Panc1 (cell line): ENCODE measurements around the gene PAK2. TPM values are rescaled to one million over a fixed set of nuclear protein-coding genes. Genes with fewer than 3 reads are reported as not detected.

Experiments
- ATAC-seq: fragments of 200-7000 bp; cut with Tn5 transposase; 2 replicates; pipeline ENCODE4 v1.9.1; 2020; ENCODE audit warnings: mild to moderate bottlenecking, moderate library complexity
- BruUV-seq: library from RNA; stranded (reverse); fragments of 400-500 nt; replicated peaks from 2 replicates; lab custom pipeline; 2021; lab: Mats Ljungman, UMichigan
- CTCF ChIA-PET: fragments of 300-600 bp; sonication (Branson Sonifier 250); formaldehyde crosslinking; loops from one replicate; lab custom pipeline; 2022; ENCODE audit warnings: antibody characterized with exemption; lab: Charles Lee
- POLR2A ChIA-PET: fragments of 300-600 bp; sonication (Branson Sonifier 250); formaldehyde crosslinking; loops from one replicate; lab custom pipeline; 2022; ENCODE audit warnings: antibody characterized with exemption; lab: Charles Lee
- DNase-seq: peaks from one replicate; pipeline ENCODE4 v3.0.0-alpha.2; 2010; ENCODE audit warnings: low read depth, low spot score
- H3K27ac ChIP-seq: 2 replicates; pipeline ENCODE4 v1.5.1; 2011; ENCODE audit warnings: mild to moderate bottlenecking, low read length, inconsistent platforms
- H3K27me3 ChIP-seq: fragments of 200-500 bp; sonication (Bioruptor generic); 2 replicates; pipeline ENCODE4 v1.6.0; 2014; ENCODE audit warnings: low read length, inconsistent platforms; ENCODE audit not compliant: control insufficient read depth, insufficient read depth
- H3K36me3 ChIP-seq: fragments of 200-500 bp; sonication (Bioruptor generic); 2 replicates; pipeline ENCODE4 v1.5.1; 2014; ENCODE audit warnings: inconsistent platforms, mild to moderate bottlenecking, low read length, moderate library complexity; ENCODE audit not compliant: control insufficient read depth, insufficient read depth
- H3K4me1 ChIP-seq: 2 replicates; pipeline ENCODE4 v1.5.1; 2011; ENCODE audit warnings: inconsistent platforms, mild to moderate bottlenecking, low read length, moderate library complexity; ENCODE audit not compliant: control insufficient read depth, insufficient read depth
- H3K4me3 ChIP-seq, 2 experiments: 2 replicates each; pipeline ENCODE4 v1.5.1; 2011 to 2012; ENCODE audit warnings: low read depth in 2 of 2, low read length in 2 of 2, mild to moderate bottlenecking in 2 of 2, inconsistent platforms in 1 of 2, moderate library complexity in 1 of 2
- H3K9me3 ChIP-seq: fragments of 200-500 bp; sonication (Bioruptor generic); 2 replicates; pipeline ENCODE4 v1.5.1; 2014; ENCODE audit warnings: low read depth, mild to moderate bottlenecking, inconsistent platforms, low read length, moderate library complexity; ENCODE audit not compliant: control insufficient read depth, insufficient read depth
- CTCF ChIP-seq: fragments of 450-650 bp; IDR thresholded peaks from 2 replicates; pipeline ENCODE4 v1.5.1; 2017; ENCODE audit warnings: mild to moderate bottlenecking
- POLR2AphosphoS5 ChIP-seq: IDR thresholded peaks from 2 replicates; pipeline ENCODE4 v1.6.1; 2012; ENCODE audit warnings: mild to moderate bottlenecking, low read depth, low read length, moderate library complexity
- REST ChIP-seq, 2 experiments: IDR thresholded peaks; 2 replicates each; pipeline ENCODE4 v1.6.1; 2011 to 2012; ENCODE audit warnings: low read depth in 2 of 2, control low read depth in 1 of 2, low read length in 1 of 2, mild to moderate bottlenecking in 1 of 2, moderate library complexity in 1 of 2; ENCODE audit not compliant: insufficient read depth in 1 of 2
- SIN3A ChIP-seq: IDR thresholded peaks from 2 replicates; pipeline ENCODE4 v1.6.1; 2012; ENCODE audit warnings: low read depth, mild to moderate bottlenecking, low read length, moderate library complexity, borderline replicate concordance; ENCODE audit not compliant: insufficient read depth
- TCF7L2 ChIP-seq: IDR thresholded peaks from 2 replicates; pipeline ENCODE4 v1.6.1; 2011; ENCODE audit warnings: mild to moderate bottlenecking, low read depth, low read length, inconsistent platforms
- in situ Hi-C: cut with HindIII; loops from 2 replicates; pipeline ENCODE4 v1.10.0; 2016; ENCODE audit warnings: low sequenced_read_pairs, low pct_unique_long_range_greater_than_20kb
- intact Hi-C: fragments of 100-400 bp; cut with micrococcal nuclease; formaldehyde crosslinking; loops from one replicate; pipeline ENCODE4 v1.10.0; 2022; ENCODE audit not compliant: unreplicated experiment
- total RNA-seq: library from RNA; stranded (reverse); gene quantifications from one replicate; pipeline ENCODE4 v1.2.1, GENCODE V29; 2021; ENCODE audit not compliant: unreplicated experiment

Gene PAK2
- total RNA-seq, 1 experiment from 2014 or later, result 185 TPM

- Histone ChIP-seq H3K9me3 (no peaks in the 10 kb centered on the region), H3K36me3 (peaks cover 27% of the 10 kb centered on the region), H3K27ac (no peak overlapping the region), H3K4me1 (no peaks in the 10 kb centered on the region; the same call in 1 of the 2 replicates), H3K27me3 (no peaks in the 10 kb centered on the region), H3K4me3 (no peak overlapping the region)
- POLR2A ChIA-PET, result no interaction called here
- DNase-seq (no peak), ATAC-seq (no peak)
- intact Hi-C loops, result no loop called here
- BruUV-seq, result TSS peak; percentile 35
- in situ Hi-C loops, result no loop called here
- CTCF ChIA-PET, result no interaction called here
- TF ChIP-seq POLR2AphosphoS5 (no peak), TCF7L2 (no peak), REST (IDR thresholded peaks at IDR 0.05; ENCODE audit: insufficient read depth in 1 of 2, low read depth in 2 of 2, low read length in 1 of 2) (no peak), CTCF (no peak), SIN3A (no peak)
These were observed 73.2 kb downstream of the PAK2 start for GRCh38 chr3:196812853-196813252.

DNA sequence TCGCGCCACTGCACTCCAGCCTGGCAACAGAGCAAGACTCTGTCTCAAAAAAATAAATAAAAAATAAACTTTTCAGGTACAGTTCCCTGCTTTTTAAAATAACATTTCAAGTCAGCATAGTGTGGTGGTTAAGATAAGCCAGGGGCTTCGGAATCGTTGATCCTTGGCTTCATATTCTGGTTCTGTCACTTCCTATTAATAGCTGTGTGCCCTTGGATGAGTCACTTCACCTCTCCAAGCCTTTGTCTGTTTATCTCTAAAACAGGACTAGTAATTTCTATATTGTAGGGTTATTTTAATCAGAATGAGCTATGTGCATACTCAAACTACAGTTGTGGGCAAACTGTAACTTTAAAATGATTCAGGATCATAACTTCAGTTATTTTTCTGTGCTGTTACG lies 74.2 kb downstream of the PAK2 start:
- TF ChIP-seq SIN3A, result no peak
- TF ChIP-seq REST (IDR thresholded peaks at IDR 0.05; ENCODE audit: insufficient read depth in 1 of 2, low read depth in 2 of 2, low read length in 1 of 2), result no peak
- no peak for TF ChIP-seq TCF7L2
- TF ChIP-seq POLR2AphosphoS5, result no peak
- TF ChIP-seq CTCF, result no peak
- ChIA-PET CTCF (no interaction called here), POLR2A (no interaction called here)
- DNase-seq (no peak), ATAC-seq (no peak)
- intact Hi-C loops (no loop called here), in situ Hi-C loops (no loop called here)
- H3K9me3 ChIP-seq, result no peaks in the 10 kb centered on the region
- H3K4me3 ChIP-seq, result no peak overlapping the region
- no TSS peak for BruUV-seq
- no peaks in the 10 kb centered on the region; the same call in 1 of the 2 replicates for H3K4me1 ChIP-seq
- H3K27me3 ChIP-seq, result no peaks in the 10 kb centered on the region
- H3K27ac ChIP-seq, result no peak overlapping the region
- H3K36me3 ChIP-seq, result peaks cover 32% of the 10 kb centered on the region
